ENCODE data around the gene EPAS1. TPM values are rescaled to one million over a fixed set of nuclear protein-coding genes. Genes with fewer than 3 reads are reported as not detected.
A peak's percentile ranks its signal among the peaks of the same experiment; 100 is the strongest.

Gene EPAS1
- total and polyA plus RNA-seq, 2 of the 13 experiments (the other 11 are each of a cell fraction or from before 2014, with no cell fraction given): 47.1 to 182 TPM

DNA sequence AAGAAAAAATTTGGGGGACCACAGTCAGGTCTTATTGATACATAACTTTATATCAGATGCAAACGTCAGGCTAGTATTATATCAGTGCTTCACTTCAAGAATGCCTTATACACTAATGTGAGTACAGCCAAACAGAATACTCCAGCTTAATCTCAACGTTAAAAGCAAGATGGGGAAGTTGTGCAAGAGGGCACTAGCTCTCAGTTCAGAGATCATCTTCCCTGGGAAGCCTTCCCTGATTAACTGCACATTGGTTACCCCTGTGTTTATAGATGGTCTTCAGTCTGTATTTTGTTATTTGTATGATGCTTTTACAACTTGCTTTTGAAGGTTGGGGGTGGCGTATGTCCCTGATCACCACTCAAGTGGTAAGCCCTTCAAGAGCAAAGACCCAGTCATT, 11.4 kb downstream of the EPAS1 start (continued):
- TF ChIP-seq, protein P1, sequence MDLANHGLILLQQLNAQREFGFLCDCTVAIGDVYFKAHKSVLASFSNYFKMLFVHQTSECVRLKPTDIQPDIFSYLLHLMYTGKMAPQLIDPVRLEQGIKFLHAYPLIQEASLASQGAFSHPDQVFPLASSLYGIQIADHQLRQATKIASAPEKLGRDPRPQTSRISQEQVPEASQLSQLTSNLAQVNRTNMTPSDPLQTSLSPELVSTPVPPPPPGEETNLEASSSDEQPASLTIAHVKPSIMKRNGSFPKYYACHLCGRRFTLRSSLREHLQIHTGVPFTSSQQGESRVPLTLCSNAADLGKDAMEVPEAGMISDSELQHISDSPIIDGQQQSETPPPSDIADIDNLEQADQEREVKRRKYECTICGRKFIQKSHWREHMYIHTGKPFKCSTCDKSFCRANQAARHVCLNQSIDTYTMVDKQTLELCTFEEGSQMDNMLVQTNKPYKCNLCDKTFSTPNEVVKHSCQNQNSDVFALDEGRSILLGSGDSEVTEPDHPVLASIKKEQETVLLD (CRISPR knock-in tag; IDR thresholded peaks at IDR 0.05; ENCODE audit: low read depth): no peak
- TF ChIP-seq ZNF790 (CRISPR knock-in tag; IDR thresholded peaks at IDR 0.05; ENCODE audit: borderline replicate concordance) (no peak), NR2C2 (CRISPR knock-in tag; IDR thresholded peaks at IDR 0.05; ENCODE audit: borderline replicate concordance) (peak; percentile 52; the same call in 1 of the 2 replicates), PCBP1 (IDR thresholded peaks at IDR 0.05; ENCODE audit: borderline replicate concordance, low read depth, low read length) (no peak), RXRB (CRISPR knock-in tag; IDR thresholded peaks at IDR 0.05; ENCODE audit: borderline replicate concordance) (peak; percentile 71), ZNF782 (CRISPR knock-in tag; IDR thresholded peaks at IDR 0.05; ENCODE audit: borderline replicate concordance) (no peak), FOSL2 (CRISPR knock-in tag; IDR thresholded peaks at IDR 0.05) (peak; percentile 76), MAZ (IDR thresholded peaks at IDR 0.05; ENCODE audit: borderline replicate concordance, low read depth, low read length) (no peak), MAZ (CRISPR knock-in tag; IDR thresholded peaks at IDR 0.05; ENCODE audit: low read depth) (peak; percentile 44; the same call in 1 of the 2 replicates)
- TF ChIP-seq, protein P2, sequence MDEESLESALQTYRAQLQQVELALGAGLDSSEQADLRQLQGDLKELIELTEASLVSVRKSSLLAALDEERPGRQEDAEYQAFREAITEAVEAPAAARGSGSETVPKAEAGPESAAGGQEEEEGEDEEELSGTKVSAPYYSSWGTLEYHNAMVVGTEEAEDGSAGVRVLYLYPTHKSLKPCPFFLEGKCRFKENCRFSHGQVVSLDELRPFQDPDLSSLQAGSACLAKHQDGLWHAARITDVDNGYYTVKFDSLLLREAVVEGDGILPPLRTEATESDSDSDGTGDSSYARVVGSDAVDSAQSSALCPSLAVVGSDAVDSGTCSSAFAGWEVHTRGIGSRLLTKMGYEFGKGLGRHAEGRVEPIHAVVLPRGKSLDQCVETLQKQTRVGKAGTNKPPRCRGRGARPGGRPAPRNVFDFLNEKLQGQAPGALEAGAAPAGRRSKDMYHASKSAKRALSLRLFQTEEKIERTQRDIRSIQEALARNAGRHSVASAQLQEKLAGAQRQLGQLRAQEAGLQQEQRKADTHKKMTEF (CRISPR knock-in tag; IDR thresholded peaks at IDR 0.05): peak; percentile 64; the same call in 1 of the 2 replicates
- TF ChIP-seq, protein P3, sequence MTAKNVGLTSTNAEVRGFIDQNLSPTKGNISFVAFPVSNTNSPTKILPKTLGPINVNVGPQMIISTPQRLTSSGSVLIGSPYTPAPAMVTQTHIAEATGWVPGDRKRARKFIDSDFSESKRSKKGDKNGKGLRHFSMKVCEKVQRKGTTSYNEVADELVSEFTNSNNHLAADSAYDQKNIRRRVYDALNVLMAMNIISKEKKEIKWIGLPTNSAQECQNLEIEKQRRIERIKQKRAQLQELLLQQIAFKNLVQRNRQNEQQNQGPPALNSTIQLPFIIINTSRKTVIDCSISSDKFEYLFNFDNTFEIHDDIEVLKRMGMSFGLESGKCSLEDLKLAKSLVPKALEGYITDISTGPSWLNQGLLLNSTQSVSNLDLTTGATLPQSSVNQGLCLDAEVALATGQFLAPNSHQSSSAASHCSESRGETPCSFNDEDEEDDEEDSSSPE (CRISPR knock-in tag; IDR thresholded peaks at IDR 0.05): 0 out of 2 replicates have a peak, but pooled peaks have one; percentile 19
- TF ChIP-seq, protein P4, sequence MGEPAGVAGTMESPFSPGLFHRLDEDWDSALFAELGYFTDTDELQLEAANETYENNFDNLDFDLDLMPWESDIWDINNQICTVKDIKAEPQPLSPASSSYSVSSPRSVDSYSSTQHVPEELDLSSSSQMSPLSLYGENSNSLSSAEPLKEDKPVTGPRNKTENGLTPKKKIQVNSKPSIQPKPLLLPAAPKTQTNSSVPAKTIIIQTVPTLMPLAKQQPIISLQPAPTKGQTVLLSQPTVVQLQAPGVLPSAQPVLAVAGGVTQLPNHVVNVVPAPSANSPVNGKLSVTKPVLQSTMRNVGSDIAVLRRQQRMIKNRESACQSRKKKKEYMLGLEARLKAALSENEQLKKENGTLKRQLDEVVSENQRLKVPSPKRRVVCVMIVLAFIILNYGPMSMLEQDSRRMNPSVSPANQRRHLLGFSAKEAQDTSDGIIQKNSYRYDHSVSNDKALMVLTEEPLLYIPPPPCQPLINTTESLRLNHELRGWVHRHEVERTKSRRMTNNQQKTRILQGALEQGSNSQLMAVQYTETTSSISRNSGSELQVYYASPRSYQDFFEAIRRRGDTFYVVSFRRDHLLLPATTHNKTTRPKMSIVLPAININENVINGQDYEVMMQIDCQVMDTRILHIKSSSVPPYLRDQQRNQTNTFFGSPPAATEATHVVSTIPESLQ (CRISPR knock-in tag; conservative IDR thresholded peaks at IDR 0.05): no peak
- TF ChIP-seq, protein P5, sequence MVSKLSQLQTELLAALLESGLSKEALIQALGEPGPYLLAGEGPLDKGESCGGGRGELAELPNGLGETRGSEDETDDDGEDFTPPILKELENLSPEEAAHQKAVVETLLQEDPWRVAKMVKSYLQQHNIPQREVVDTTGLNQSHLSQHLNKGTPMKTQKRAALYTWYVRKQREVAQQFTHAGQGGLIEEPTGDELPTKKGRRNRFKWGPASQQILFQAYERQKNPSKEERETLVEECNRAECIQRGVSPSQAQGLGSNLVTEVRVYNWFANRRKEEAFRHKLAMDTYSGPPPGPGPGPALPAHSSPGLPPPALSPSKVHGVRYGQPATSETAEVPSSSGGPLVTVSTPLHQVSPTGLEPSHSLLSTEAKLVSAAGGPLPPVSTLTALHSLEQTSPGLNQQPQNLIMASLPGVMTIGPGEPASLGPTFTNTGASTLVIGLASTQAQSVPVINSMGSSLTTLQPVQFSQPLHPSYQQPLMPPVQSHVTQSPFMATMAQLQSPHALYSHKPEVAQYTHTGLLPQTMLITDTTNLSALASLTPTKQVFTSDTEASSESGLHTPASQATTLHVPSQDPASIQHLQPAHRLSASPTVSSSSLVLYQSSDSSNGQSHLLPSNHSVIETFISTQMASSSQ (IDR thresholded peaks at IDR 0.05; ENCODE audit: low read depth): no peak
- TF ChIP-seq, protein P5 (CRISPR knock-in tag; IDR thresholded peaks at IDR 0.05; ENCODE audit: borderline replicate concordance): no peak
- TF ChIP-seq, protein P6, sequence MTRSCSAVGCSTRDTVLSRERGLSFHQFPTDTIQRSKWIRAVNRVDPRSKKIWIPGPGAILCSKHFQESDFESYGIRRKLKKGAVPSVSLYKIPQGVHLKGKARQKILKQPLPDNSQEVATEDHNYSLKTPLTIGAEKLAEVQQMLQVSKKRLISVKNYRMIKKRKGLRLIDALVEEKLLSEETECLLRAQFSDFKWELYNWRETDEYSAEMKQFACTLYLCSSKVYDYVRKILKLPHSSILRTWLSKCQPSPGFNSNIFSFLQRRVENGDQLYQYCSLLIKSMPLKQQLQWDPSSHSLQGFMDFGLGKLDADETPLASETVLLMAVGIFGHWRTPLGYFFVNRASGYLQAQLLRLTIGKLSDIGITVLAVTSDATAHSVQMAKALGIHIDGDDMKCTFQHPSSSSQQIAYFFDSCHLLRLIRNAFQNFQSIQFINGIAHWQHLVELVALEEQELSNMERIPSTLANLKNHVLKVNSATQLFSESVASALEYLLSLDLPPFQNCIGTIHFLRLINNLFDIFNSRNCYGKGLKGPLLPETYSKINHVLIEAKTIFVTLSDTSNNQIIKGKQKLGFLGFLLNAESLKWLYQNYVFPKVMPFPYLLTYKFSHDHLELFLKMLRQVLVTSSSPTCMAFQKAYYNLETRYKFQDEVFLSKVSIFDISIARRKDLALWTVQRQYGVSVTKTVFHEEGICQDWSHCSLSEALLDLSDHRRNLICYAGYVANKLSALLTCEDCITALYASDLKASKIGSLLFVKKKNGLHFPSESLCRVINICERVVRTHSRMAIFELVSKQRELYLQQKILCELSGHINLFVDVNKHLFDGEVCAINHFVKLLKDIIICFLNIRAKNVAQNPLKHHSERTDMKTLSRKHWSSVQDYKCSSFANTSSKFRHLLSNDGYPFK (CRISPR knock-in tag; IDR thresholded peaks at IDR 0.05; ENCODE audit: borderline replicate concordance): no peak
